Measurements from ENCODE around the gene MEGF11.

DNA sequence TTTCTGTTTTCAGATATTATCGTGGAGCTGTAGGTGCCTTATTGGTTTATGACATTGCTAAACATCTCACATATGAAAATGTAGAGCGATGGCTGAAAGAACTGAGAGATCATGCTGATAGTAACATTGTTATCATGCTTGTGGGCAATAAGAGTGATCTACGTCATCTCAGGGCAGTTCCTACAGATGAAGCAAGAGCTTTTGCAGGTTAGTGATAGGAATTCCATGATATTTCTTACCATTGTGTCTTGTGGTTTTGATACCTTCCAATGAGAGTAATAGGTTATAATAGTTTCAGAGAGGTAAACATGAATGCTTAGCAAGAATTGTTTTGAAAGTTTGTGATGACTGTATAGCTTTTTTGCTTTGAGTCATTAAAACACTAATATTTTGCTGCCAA is 375.8 kb downstream of the MEGF11 start:
- TF ChIP-seq, protein P1, sequence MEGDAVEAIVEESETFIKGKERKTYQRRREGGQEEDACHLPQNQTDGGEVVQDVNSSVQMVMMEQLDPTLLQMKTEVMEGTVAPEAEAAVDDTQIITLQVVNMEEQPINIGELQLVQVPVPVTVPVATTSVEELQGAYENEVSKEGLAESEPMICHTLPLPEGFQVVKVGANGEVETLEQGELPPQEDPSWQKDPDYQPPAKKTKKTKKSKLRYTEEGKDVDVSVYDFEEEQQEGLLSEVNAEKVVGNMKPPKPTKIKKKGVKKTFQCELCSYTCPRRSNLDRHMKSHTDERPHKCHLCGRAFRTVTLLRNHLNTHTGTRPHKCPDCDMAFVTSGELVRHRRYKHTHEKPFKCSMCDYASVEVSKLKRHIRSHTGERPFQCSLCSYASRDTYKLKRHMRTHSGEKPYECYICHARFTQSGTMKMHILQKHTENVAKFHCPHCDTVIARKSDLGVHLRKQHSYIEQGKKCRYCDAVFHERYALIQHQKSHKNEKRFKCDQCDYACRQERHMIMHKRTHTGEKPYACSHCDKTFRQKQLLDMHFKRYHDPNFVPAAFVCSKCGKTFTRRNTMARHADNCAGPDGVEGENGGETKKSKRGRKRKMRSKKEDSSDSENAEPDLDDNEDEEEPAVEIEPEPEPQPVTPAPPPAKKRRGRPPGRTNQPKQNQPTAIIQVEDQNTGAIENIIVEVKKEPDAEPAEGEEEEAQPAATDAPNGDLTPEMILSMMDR (IDR thresholded peaks at IDR 0.05), result no peak
- TF ChIP-seq POLR2A (IDR thresholded peaks at IDR 0.05), result no peak

All from uterus (tissue), 2 donors.